Astrocyte (in vitro differentiated cells and primary cell): ENCODE results near the gene GNL2.

Source experiments
- CTCF ChIP-seq: IDR thresholded peaks from 2 replicates; pipeline ENCODE4 v1.5.1; 2011; ENCODE audit warnings: low read depth, mild to moderate bottlenecking, inconsistent platforms, low read length, moderate library complexity; ENCODE audit not compliant: insufficient read depth
- EZH2 ChIP-seq: IDR thresholded peaks from 2 replicates; pipeline ENCODE4 v1.6.1; 2012; ENCODE audit warnings: mild to moderate bottlenecking, low read length, inconsistent platforms; ENCODE audit not compliant: insufficient read depth

GRCh38 chr1:37616330-37616729 lies 20.6 kb upstream of the GNL2 start:
- no peak for TF ChIP-seq CTCF
- TF ChIP-seq EZH2, result no peak
